WI38 (cell line): ENCODE data around the gene AGAP5.
A peak's percentile ranks its signal among the peaks of the same experiment; 100 is the strongest.

Experiments
- H3K4me3 ChIP-seq: 2 replicates; pipeline ENCODE4 v1.5.1; 2011; ENCODE audit warnings: low read depth, mild to moderate bottlenecking, control low read depth, low read length
- TF ChIP-seq, protein P1 (sequence below): IDR thresholded peaks from 2 replicates; pipeline ENCODE4 v1.5.1; 2012; ENCODE audit warnings: low read depth, mild to moderate bottlenecking, control low read depth, low read length

AGAP5 gene

GRCh38 chr10:73649876-73650536, 47.9 kb downstream of the AGAP5 start:
- H3K4me3 ChIP-seq, result 0 out of 2 replicates have a peak overlapping the region, but pooled peaks have one; percentile 22
- TF ChIP-seq, protein P1, sequence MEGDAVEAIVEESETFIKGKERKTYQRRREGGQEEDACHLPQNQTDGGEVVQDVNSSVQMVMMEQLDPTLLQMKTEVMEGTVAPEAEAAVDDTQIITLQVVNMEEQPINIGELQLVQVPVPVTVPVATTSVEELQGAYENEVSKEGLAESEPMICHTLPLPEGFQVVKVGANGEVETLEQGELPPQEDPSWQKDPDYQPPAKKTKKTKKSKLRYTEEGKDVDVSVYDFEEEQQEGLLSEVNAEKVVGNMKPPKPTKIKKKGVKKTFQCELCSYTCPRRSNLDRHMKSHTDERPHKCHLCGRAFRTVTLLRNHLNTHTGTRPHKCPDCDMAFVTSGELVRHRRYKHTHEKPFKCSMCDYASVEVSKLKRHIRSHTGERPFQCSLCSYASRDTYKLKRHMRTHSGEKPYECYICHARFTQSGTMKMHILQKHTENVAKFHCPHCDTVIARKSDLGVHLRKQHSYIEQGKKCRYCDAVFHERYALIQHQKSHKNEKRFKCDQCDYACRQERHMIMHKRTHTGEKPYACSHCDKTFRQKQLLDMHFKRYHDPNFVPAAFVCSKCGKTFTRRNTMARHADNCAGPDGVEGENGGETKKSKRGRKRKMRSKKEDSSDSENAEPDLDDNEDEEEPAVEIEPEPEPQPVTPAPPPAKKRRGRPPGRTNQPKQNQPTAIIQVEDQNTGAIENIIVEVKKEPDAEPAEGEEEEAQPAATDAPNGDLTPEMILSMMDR, result no peak

GRCh38 chr10:73648975-73649829, 48.7 kb downstream of the AGAP5 start:
- TF ChIP-seq, protein P1, result no peak
- 0 out of 2 replicates have a peak overlapping the region, but pooled peaks have one; percentile 22 for H3K4me3 ChIP-seq

DNA sequence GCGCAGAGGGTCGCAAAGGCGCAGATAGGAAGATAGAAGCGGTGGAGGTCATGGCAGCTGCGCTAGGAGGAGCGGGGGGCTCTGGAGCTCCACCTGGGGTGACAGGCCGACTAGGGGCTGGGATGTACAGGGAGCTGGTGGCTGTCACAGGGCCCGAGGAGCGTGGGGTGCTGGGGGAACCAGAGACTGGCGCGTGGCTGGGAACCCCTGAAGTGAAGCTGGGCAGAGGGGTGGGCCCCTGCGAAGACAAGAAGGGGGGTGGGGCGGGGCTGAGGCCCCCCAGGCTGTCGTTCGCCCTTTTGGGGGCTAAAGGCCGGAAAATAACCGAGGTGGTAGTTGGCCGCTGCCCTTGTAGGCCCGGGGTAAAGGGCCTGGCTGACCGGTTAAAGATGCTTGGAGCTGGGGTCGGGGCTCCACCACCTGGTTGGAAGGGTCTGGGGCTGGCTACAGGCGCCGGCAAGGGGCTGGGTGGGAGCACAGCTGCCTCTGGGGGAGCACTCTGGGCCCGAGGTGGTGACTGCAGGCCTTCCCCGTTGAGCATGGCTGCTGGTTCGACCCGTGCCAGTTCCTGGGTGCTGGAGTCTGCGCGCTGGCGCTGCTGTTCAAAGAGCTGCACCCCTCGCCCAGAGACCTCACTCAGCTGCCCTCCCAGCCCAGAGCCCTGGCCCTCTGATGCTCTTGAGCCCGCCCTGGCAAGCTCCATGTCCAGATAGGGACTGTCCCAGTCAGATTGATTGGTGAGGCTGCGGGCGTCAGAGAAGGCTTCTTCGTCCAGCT, 49.8 kb downstream of the AGAP5 start:
- TF ChIP-seq, protein P1, result no peak
- H3K4me3 ChIP-seq, result no peak overlapping the region

GRCh38 chr10:73647211-73647874, 50.6 kb downstream of the AGAP5 start:
- TF ChIP-seq, protein P1, result no peak
- no peak overlapping the region for H3K4me3 ChIP-seq

- TF ChIP-seq, protein P1, result no peak
- no peak overlapping the region for H3K4me3 ChIP-seq
Measured at GRCh38 chr10:73646598-73647041, 51.3 kb downstream of the AGAP5 start.

DNA sequence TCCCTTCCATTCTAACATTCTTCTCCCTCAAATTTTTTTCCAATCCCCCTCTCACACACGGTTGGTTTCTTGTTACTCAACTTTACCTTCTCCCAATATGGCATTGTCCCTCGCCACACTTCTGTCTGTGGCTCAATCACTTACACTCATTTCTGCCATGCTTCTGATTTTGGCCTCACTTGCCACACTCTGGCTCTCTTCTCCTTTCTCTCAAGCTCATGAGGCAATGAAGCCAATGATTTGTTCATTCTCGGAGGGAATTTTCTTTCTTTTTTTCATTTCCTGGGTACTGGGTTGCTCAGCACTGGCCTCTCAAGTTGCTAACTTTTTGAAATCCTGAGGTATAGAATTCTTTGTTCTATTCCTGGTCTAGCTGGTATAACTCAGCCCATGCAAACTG, 52.7 kb downstream of the AGAP5 start:
- TF ChIP-seq, protein P1, result no peak

More for the DNA sequence above, 52.7 kb downstream of the AGAP5 start:
- H3K4me3 ChIP-seq, result no peak overlapping the region
